HL-60 (cell line): ENCODE results near the gene SPATA3.

ENCODE experiments used
- DNase-seq, 2 experiments: peaks; one replicate each; pipeline ENCODE4 v3.0.0-alpha.2; 2010 to 2020; ENCODE audit warnings: low read depth in 1 of 2, low spot score in 1 of 2
- H3K27ac ChIP-seq: fragments of 250-450 bp; sonication (Bioruptor Pico); replicated peaks from 2 replicates; pipeline ENCODE4 v1.5.1; 2020; ENCODE audit warnings: mild to moderate bottlenecking, moderate library complexity
- H3K27me3 ChIP-seq: fragments of 250-450 bp; sonication (Bioruptor Pico); 2 replicates; pipeline ENCODE4 v1.5.1; 2021; ENCODE audit warnings: mild to moderate bottlenecking, moderate library complexity; ENCODE audit not compliant: insufficient read depth, poor library complexity, severe bottlenecking
- H3K4me3 ChIP-seq: replicated peaks from 2 replicates; pipeline ENCODE4 v1.5.1; 2011; ENCODE audit warnings: mild to moderate bottlenecking, control low read depth, low read length; ENCODE audit not compliant: insufficient read depth
- GABPA ChIP-seq: IDR thresholded peaks from 2 replicates; pipeline ENCODE4 v1.6.1; 2012; ENCODE audit warnings: low read depth
- POLR2AphosphoS5 ChIP-seq: IDR thresholded peaks from 2 replicates; pipeline ENCODE4 v1.6.1; 2012; ENCODE audit warnings: low read depth
- REST ChIP-seq: IDR thresholded peaks from 2 replicates; pipeline ENCODE4 v1.6.1; 2012; ENCODE audit warnings: low read depth; ENCODE audit not compliant: insufficient replicate concordance
- SPI1 ChIP-seq: IDR thresholded peaks from 2 replicates; pipeline ENCODE4 v1.6.1; 2012; ENCODE audit warnings: low read depth, mild to moderate bottlenecking, borderline replicate concordance
- TF ChIP-seq, protein P1 (sequence below): IDR thresholded peaks from one replicate; pipeline ENCODE4 v1.5.1; 2011; ENCODE audit warnings: low read length, control low read depth, inconsistent platforms; ENCODE audit not compliant: insufficient read depth

SPATA3 gene

DNA sequence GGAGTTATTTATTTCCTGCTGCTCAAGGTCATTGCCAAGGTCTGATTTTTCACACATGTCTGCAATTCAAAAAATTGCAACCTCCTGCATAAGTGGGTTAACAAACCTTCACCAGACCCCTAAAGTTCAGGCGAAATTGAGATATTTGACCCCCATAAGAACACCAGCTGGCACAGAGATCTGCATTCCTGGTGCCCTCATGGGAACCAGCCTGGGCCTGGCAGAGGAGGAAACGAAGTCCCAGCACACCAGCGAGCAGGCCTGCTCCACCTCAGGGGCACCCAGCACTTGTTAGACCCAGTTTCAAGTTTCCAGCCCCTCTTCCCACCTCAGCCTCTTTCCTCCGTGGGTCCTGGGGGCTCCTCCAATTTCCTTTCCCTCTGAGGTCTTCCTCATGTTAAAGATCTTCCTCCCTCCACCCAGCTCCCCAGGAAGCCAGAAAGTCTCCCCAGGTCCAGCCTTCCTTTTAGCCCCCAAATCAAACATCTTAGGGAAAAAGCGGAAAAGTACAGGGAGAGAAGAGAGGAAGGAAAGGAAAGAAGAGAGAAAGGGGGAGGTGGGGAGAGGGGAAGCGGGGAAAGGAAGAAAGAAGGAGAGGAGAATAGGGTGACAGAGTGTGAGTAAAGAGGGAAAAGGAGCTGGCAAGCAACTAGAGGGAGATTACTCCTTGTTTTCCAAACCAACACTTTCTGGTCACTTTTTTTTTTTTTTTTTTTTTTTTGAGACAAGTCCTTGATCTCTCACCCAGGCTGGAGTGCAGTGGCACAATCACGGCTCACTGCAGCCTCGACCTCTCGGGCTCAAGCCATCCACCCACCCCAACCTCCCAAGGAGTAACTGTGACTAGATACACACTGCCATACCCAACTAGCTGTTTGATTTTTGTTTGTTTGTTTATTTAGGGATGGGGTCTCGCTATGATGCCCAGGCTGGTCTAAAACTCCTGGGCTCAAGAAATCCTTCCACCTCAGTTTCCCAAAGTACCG lies 37.5 kb downstream of the SPATA3 start:
- TF ChIP-seq REST = no peak
- TF ChIP-seq GABPA = no peak
- TF ChIP-seq POLR2AphosphoS5 = no peak
- TF ChIP-seq, protein P1, sequence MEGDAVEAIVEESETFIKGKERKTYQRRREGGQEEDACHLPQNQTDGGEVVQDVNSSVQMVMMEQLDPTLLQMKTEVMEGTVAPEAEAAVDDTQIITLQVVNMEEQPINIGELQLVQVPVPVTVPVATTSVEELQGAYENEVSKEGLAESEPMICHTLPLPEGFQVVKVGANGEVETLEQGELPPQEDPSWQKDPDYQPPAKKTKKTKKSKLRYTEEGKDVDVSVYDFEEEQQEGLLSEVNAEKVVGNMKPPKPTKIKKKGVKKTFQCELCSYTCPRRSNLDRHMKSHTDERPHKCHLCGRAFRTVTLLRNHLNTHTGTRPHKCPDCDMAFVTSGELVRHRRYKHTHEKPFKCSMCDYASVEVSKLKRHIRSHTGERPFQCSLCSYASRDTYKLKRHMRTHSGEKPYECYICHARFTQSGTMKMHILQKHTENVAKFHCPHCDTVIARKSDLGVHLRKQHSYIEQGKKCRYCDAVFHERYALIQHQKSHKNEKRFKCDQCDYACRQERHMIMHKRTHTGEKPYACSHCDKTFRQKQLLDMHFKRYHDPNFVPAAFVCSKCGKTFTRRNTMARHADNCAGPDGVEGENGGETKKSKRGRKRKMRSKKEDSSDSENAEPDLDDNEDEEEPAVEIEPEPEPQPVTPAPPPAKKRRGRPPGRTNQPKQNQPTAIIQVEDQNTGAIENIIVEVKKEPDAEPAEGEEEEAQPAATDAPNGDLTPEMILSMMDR = no peak
- no peak for TF ChIP-seq SPI1
- no peak for DNase-seq
- no peak overlapping the region for H3K27ac ChIP-seq
- H3K4me3 ChIP-seq = no peak overlapping the region
- H3K27me3 ChIP-seq = peaks cover 25% of the 10 kb centered on the region

DNA sequence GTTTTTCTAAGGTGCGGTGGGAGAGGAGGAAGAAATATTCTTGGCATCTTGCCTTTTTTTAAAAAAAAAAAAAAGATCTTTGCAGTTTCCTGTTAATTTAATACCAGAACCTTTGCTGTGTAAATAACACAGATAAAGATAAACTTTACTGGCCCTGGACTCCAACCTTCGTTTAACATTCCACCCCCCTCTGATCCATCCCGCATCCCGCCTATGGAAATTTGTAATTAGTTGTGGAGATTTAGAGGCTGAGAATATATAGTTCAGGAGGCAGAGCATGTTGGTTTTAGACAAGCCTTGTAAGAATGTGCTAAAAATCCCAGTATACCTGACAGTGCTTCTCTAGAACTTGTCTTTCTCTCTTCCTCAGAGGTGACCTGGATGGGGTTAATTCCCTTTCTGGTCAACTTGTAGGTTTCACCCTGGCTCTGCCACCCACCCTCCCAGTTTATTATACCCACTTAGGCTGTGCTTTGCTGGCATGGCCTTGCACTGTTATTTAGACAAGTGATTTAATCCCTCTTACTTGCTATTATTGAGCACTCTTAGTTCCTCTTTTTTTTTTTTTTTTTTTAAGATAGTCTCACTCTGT lies 38.5 kb downstream of the SPATA3 start:
- Histone ChIP-seq H3K27ac (no peak overlapping the region), H3K4me3 (no peak overlapping the region), H3K27me3 (peaks cover 33% of the 10 kb centered on the region)
- TF ChIP-seq SPI1 (no peak), GABPA (no peak), REST (no peak), POLR2AphosphoS5 (no peak)
- TF ChIP-seq, protein P1 = no peak
- no peak for DNase-seq

DNA sequence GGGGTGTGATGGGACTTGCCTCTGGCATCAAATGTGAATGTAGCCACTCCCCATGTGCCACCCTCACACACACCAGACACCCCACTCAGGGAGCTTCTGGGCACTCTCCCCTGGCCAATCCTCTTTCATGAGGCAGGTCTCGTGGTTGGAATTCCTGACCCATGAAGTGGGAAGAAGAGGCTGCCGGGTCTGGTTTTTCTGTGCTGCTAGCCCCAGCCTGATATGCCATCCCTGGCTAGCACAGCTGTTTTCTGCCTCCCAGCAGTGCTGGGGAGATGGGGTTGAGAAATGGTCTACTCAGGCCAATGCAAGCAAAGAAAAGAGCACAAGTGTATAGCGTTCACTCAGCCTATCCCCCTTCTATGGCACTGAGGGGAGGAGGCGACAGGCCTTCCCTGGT lies 40.2 kb downstream of the SPATA3 start:
- no peak for DNase-seq
- Histone ChIP-seq H3K27me3 (peaks cover 42% of the 10 kb centered on the region), H3K4me3 (no peak overlapping the region), H3K27ac (no peak overlapping the region)
- TF ChIP-seq POLR2AphosphoS5 (no peak), REST (no peak), SPI1 (no peak)
- TF ChIP-seq, protein P1 = no peak
